ENCODE measurements around the gene LRRK2.

LRRK2 gene

DNA sequence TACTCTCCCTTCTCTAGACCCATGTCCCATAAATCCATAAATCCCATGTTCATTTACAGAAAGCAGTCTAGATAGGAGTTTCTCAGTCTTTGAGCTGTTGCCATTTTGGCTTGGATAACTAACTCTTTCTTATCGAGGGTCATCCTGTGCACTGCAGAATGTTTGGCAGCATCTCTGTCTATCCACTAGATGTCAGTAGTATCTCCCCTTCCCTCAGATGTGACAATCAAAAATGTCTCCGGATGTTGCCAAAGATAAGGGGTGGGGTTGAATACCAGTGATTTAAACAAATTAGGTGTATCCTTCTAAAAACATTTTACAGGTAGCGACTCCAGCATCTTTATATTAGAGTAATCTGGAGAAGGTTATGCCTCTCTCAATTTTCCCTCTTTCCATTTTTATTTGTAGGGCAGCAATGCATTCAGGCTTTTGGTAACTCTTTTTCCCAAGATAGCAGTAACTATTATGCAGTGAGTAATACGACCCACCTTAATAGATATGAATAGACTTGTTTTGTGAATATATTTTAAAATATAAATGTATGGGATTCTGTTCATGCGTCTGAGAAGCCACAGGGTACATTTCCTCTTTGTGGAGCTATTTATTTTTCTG lies 100.7 kb downstream of the LRRK2 start:
- peak; percentile 24 for TF ChIP-seq CTCF (IDR thresholded peaks at IDR 0.05; ENCODE audit: extremely low read depth, missing control alignments)
- peak; percentile 45 for DNase-seq (ENCODE audit: low spot score)

- no peak for TF ChIP-seq CTCF (IDR thresholded peaks at IDR 0.05; ENCODE audit: extremely low read depth, missing control alignments)
These were observed 102.7 kb downstream of the LRRK2 start for GRCh38 chr12:40327535-40327934.

GRCh38 chr12:40330180-40330579 lies 105.4 kb downstream of the LRRK2 start:
- DNase-seq (ENCODE audit: low spot score) = no peak
- TF ChIP-seq CTCF (IDR thresholded peaks at IDR 0.05; ENCODE audit: extremely low read depth, missing control alignments) = no peak

More at GRCh38 chr12:40327535-40327934, 102.7 kb downstream of the LRRK2 start:
- DNase-seq (ENCODE audit: low spot score) = no peak

DNA sequence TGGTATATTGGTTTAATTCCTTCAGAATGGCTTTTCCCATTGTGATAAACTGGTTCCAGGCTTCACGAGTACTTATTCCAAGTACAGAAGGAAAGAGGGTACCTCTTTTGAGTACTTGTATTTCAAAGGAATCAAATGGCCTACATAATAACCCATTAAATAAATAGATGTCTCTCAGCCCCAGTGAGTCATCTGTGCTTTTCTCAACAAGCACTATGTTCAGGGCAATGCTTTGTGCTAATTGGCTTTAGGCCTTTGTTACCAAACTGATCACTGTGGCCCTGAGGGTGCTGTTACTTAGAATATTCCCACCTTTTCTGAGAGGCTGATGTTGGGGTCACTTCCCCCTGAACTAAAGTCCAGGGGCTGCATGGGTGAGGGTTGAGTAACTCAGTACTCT lies 107.1 kb downstream of the LRRK2 start:
- DNase-seq (ENCODE audit: low spot score) = no peak
- no peak for TF ChIP-seq CTCF (IDR thresholded peaks at IDR 0.05; ENCODE audit: extremely low read depth, missing control alignments)

DNA sequence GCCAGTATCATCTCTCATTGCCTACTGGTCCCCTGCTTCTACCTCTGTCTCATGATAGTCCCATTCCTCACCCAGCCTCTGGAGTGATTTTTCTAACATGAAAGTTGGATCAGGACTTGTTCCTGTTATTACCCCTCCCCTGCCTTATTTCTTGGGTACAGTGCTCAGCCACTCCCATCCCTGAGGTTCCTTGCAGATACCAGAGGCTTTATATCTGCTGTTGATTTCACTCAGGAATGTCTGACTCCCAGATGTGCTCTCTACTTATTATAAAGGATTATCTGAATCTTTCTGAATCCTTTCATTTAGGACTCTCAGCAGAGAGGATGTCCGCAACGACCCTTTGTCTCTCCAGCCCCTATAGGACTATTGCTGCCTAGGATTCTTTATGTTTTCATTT lies 111.2 kb downstream of the LRRK2 start:
- TF ChIP-seq CTCF (IDR thresholded peaks at IDR 0.05; ENCODE audit: extremely low read depth, missing control alignments) = no peak
- no peak for DNase-seq (ENCODE audit: low spot score)

GRCh38 chr12:40336573-40337199 lies 111.9 kb downstream of the LRRK2 start:
- peak; percentile 36 for TF ChIP-seq CTCF (IDR thresholded peaks at IDR 0.05; ENCODE audit: extremely low read depth, missing control alignments)
- peak; percentile 42 for DNase-seq (ENCODE audit: low spot score)

DNA sequence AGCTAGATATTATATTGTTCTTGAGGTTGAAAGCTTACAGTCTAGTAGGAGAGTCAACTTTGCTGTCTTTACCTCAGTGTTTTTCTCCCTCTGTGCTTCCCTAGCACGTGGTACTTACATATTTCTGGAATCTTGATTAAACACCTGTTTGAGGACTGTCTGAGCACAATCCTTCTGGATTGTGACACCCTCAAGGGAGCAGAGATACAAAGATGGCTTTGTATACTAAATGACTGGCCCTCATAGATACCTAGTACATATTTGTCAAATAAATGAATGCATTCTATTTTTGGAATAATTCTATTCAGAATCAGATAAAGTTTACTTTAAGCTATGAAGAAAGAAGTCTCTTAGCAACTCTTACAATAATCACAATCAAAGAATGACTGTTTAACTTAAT lies 113.3 kb downstream of the LRRK2 start:
- DNase-seq (ENCODE audit: low spot score) = no peak
- no peak for TF ChIP-seq CTCF (IDR thresholded peaks at IDR 0.05; ENCODE audit: extremely low read depth, missing control alignments)

Data from GM20000 (cell line).